HCT116 (cell line): ENCODE data around the gene KCNJ8. TPM values are rescaled to one million over a fixed set of nuclear protein-coding genes. Genes with fewer than 3 reads are reported as not detected.

Source experiments
- ATAC-seq: fragments of 200-7000 bp; cut with Tn5 transposase; 2 replicates; pipeline ENCODE4 v1.9.1; 2020; ENCODE audit warnings: mild to moderate bottlenecking, moderate library complexity
- BruUV-seq: library from RNA; stranded (reverse); fragments of 400-500 nt; replicated peaks from 2 replicates; lab custom pipeline; 2021; lab: Mats Ljungman, UMichigan
- CTCF ChIA-PET: fragments of 300-600 bp; sonication (Branson Sonifier 250); formaldehyde crosslinking; loops from one replicate; lab custom pipeline; 2021; ENCODE audit warnings: antibody characterized with exemption; lab: Charles Lee
- POLR2A ChIA-PET: fragments of 300-600, 350-600 bp; sonication (Branson Sonifier 250); formaldehyde crosslinking; loops from one replicate; lab custom pipeline; 2021; ENCODE audit warnings: antibody characterized with exemption; lab: Charles Lee
- RAD21 ChIA-PET, 2 experiments: fragments of 300-600 bp; sonication (Branson Sonifier 250); formaldehyde crosslinking; loops; one replicate each; lab custom pipeline; 2023; ENCODE audit warnings: low total read pairs in 2 of 2; ENCODE audit not compliant: uncharacterized antibody in 2 of 2, unreplicated experiment in 2 of 2, low non-redundant PET in 1 of 2; lab: Charles Lee
- DNase-seq: peaks from one replicate; pipeline ENCODE4 v3.0.0-alpha.2; 2010; ENCODE audit warnings: low read depth, low spot score
- H2AFZ ChIP-seq: fragments of 200-600 bp; shearing (Covaris generic), sonication (generic); 2 replicates; pipeline ENCODE4 v1.6.1; 2017; ENCODE audit warnings: low read depth, mixed run types, mixed read lengths, antibody characterized with exemption, low read length; ENCODE audit not compliant: poor library complexity, severe bottlenecking
- H3K27ac ChIP-seq: 2 replicates; pipeline ENCODE4 v1.5.1; 2012; ENCODE audit warnings: low read depth, low read length
- H3K27me3 ChIP-seq: fragments of 200-600 bp; sonication (generic); 2 replicates; pipeline ENCODE4 v1.6.1; 2016; ENCODE audit warnings: mixed run types, low read length, mixed read lengths; ENCODE audit not compliant: insufficient read depth
- H3K36me3 ChIP-seq, 2 experiments: fragments of 200-500 bp in 1 of 2; fragments of 200-600 bp in 1 of 2; sonication (Bioruptor generic) in 1 of 2; sonication (generic) in 1 of 2; 2 replicates each; pipeline versions ENCODE4 v1.5.1 to v1.6.1; 2014 to 2016; ENCODE audit warnings: low read length in 2 of 2, inconsistent platforms in 1 of 2, mixed read lengths in 1 of 2, mixed run types in 1 of 2; ENCODE audit not compliant: insufficient read depth in 2 of 2, control insufficient read depth in 1 of 2
- H3K4me1 ChIP-seq, 2 experiments: fragments of 200-600 bp in 1 of 2; sonication (generic) in 1 of 2; 2 replicates each; pipeline versions ENCODE4 v1.5.1 to v1.6.1; 2012 to 2017; ENCODE audit warnings: low read length in 2 of 2, inconsistent platforms in 1 of 2, mild to moderate bottlenecking in 1 of 2, mixed read lengths in 1 of 2, mixed run types in 1 of 2, moderate library complexity in 1 of 2; ENCODE audit not compliant: insufficient read depth in 2 of 2, control insufficient read depth in 1 of 2
- H3K4me2 ChIP-seq: fragments of 200-600 bp; sonication (generic); 2 replicates; pipeline ENCODE4 v1.6.1; 2017; ENCODE audit warnings: mixed run types, low read length, mixed read lengths
- H3K4me3 ChIP-seq, 2 experiments: fragments of 200-600 bp in 1 of 2; sonication (generic) in 1 of 2; replicated peaks in 1 of 2; 2 replicates each; pipeline ENCODE4 v1.5.1; 2011 to 2016; ENCODE audit warnings: low read length in 2 of 2, control low read depth in 1 of 2, low read depth in 1 of 2, mild to moderate bottlenecking in 1 of 2, mixed read lengths in 1 of 2, mixed run types in 1 of 2
- H3K79me2 ChIP-seq: fragments of 200-600 bp; sonication (generic); 2 replicates; pipeline ENCODE4 v1.6.1; 2017; ENCODE audit warnings: mild to moderate bottlenecking, mixed run types, low read length, moderate library complexity, mixed read lengths; ENCODE audit not compliant: insufficient read depth
- H3K9ac ChIP-seq: fragments of 200-600 bp; sonication (generic); 2 replicates; pipeline ENCODE4 v1.6.1; 2016; ENCODE audit warnings: low read length, mixed read lengths
- H3K9me2 ChIP-seq: fragments of 200-600 bp; sonication (generic), shearing (Covaris generic); 2 replicates; pipeline ENCODE4 v1.6.1; 2017; ENCODE audit warnings: mixed run types, mild to moderate bottlenecking, moderate library complexity; ENCODE audit not compliant: insufficient read depth
- H3K9me3 ChIP-seq, 2 experiments: fragments of 200-500 bp in 1 of 2; fragments of 200-600 bp in 1 of 2; sonication (Bioruptor generic) in 1 of 2; sonication (generic) in 1 of 2; 2 replicates each; pipeline ENCODE4 v1.6.1; 2014 to 2017; ENCODE audit warnings: low read length in 2 of 2, mixed read lengths in 2 of 2, inconsistent platforms in 1 of 2, low read depth in 1 of 2, mild to moderate bottlenecking in 1 of 2, mixed run types in 1 of 2, moderate library complexity in 1 of 2; ENCODE audit not compliant: control insufficient read depth in 1 of 2, insufficient read depth in 1 of 2
- H4K20me1 ChIP-seq: fragments of 200-600 bp; sonication (generic), shearing (Covaris generic); 2 replicates; pipeline ENCODE4 v1.6.1; 2017; ENCODE audit warnings: mixed run types, mild to moderate bottlenecking, moderate library complexity; ENCODE audit not compliant: insufficient read depth
- ATF3 ChIP-seq: IDR thresholded peaks from 2 replicates; pipeline ENCODE4 v1.6.1; 2012
- EGR1 ChIP-seq: IDR thresholded peaks from 2 replicates; pipeline ENCODE4 v1.6.1; 2012; ENCODE audit warnings: low read depth
- ELF1 ChIP-seq: IDR thresholded peaks from 2 replicates; pipeline ENCODE4 v1.6.1; 2012; ENCODE audit warnings: low read depth, borderline replicate concordance
- EZH2 ChIP-seq: fragments of 200-600 bp; sonication (generic); IDR thresholded peaks from 2 replicates; pipeline ENCODE4 v1.6.1; 2017; ENCODE audit warnings: antibody characterized with exemption, mixed run types
- EZH2phosphoT487 ChIP-seq: fragments of 200-600 bp; IDR thresholded peaks from 2 replicates; pipeline ENCODE4 v1.6.1; 2018; ENCODE audit warnings: antibody characterized with exemption, borderline replicate concordance
- FOSL1 ChIP-seq: IDR thresholded peaks from 2 replicates; pipeline ENCODE4 v1.6.1; 2012; ENCODE audit warnings: low read depth
- JUND ChIP-seq: IDR thresholded peaks from 2 replicates; pipeline ENCODE4 v1.6.1; 2012
- POLR2A ChIP-seq: IDR thresholded peaks from 2 replicates; pipeline ENCODE4 v1.7.0; 2011; ENCODE audit warnings: borderline replicate concordance; ENCODE audit not compliant: insufficient read depth, insufficient read length; ENCODE audit errors: extremely low read depth
- POLR2AphosphoS5 ChIP-seq: IDR thresholded peaks from 2 replicates; pipeline ENCODE4 v1.6.1; 2011; ENCODE audit warnings: mild to moderate bottlenecking, low read depth, low read length, moderate library complexity
- RAD21 ChIP-seq: IDR thresholded peaks from 2 replicates; pipeline ENCODE4 v1.6.1; 2012; ENCODE audit warnings: low read depth, mild to moderate bottlenecking
- REST ChIP-seq: IDR thresholded peaks from 2 replicates; pipeline ENCODE4 v1.6.1; 2012; ENCODE audit warnings: low read depth
- SP1 ChIP-seq: IDR thresholded peaks from 2 replicates; pipeline ENCODE4 v1.6.1; 2012; ENCODE audit warnings: low read depth
- SRF ChIP-seq: IDR thresholded peaks from 2 replicates; pipeline ENCODE4 v1.6.1; 2012; ENCODE audit warnings: low read depth
- YY1 ChIP-seq: IDR thresholded peaks from 2 replicates; pipeline ENCODE4 v1.6.1; 2011; ENCODE audit warnings: low read length, low read depth, moderate library complexity, mild to moderate bottlenecking; ENCODE audit not compliant: insufficient replicate concordance; ENCODE audit errors: extremely low read depth
- ZBTB33 ChIP-seq: IDR thresholded peaks from 2 replicates; pipeline ENCODE4 v1.6.1; 2011; ENCODE audit warnings: mild to moderate bottlenecking, low read length, moderate library complexity; ENCODE audit not compliant: insufficient replicate concordance; ENCODE audit errors: extremely low read depth
- ZNF274 ChIP-seq: fragments of 200-500 bp; sonication (Bioruptor generic); IDR thresholded peaks from 2 replicates; pipeline ENCODE4 v1.6.1; 2014; ENCODE audit warnings: mild to moderate bottlenecking, low read depth, low read length, inconsistent platforms
- intact Hi-C: fragments of 100-400 bp; cut with micrococcal nuclease; formaldehyde crosslinking; loops from 2 replicates; pipeline ENCODE4 v1.10.0; 2022
- total RNA-seq: library from RNA; stranded (reverse); gene quantifications from one replicate; pipeline ENCODE4 v1.2.1, GENCODE V29; 2021; ENCODE audit not compliant: unreplicated experiment

Gene KCNJ8
- total RNA-seq, 1 experiment from 2014 or later = 0.17 TPM

GRCh38 chr12:21717767-21718166 lies 56.7 kb downstream of the KCNJ8 start:
- ATAC-seq = no peak

More at GRCh38 chr12:21717767-21718166, 56.7 kb downstream of the KCNJ8 start:
- intact Hi-C loops = no loop called here
- no peaks in the 10 kb centered on the region for H3K36me3 ChIP-seq
- no peaks in the 10 kb centered on the region for H3K9me3 ChIP-seq
- H4K20me1 ChIP-seq = no peaks in the 10 kb centered on the region
- RAD21 ChIA-PET = no interaction called here
- H2AFZ ChIP-seq = no peak overlapping the region
- H3K4me3 ChIP-seq = no peak overlapping the region
- H3K79me2 ChIP-seq = no peaks in the 10 kb centered on the region
- H3K27ac ChIP-seq = no peak overlapping the region
- H3K4me1 ChIP-seq = no peaks in the 10 kb centered on the region
- no peak overlapping the region for H3K4me2 ChIP-seq
- no peak for TF ChIP-seq JUND
- TF ChIP-seq POLR2A = no peak
- no peak for TF ChIP-seq ZBTB33
- no peak for TF ChIP-seq REST
- no peak for TF ChIP-seq POLR2AphosphoS5
- no peak for TF ChIP-seq EZH2
- TF ChIP-seq ATF3 = no peak
- no peak for TF ChIP-seq EGR1
- no peak for TF ChIP-seq ZNF274
- TF ChIP-seq FOSL1 = no peak
- no peak for TF ChIP-seq SRF
- no peak for TF ChIP-seq YY1
- no peak for TF ChIP-seq SP1
- no peak for TF ChIP-seq RAD21
- no peak for TF ChIP-seq ELF1
- TF ChIP-seq EZH2phosphoT487 = no peak
- no peaks in the 10 kb centered on the region for H3K27me3 ChIP-seq
- no peak overlapping the region for H3K9ac ChIP-seq
- H3K9me2 ChIP-seq = no peaks in the 10 kb centered on the region
- POLR2A ChIA-PET = no interaction called here
- no TSS peak for BruUV-seq
- no peak for DNase-seq
- CTCF ChIA-PET = no interaction called here
